Measurements from ENCODE around the gene SEMA5B.

The SEMA5B gene

GRCh38 chr3:122941228-122942206 is 86.0 kb downstream of the SEMA5B start:
- DNase-seq = no peak

GRCh38 chr3:122940628-122941086 is 86.9 kb downstream of the SEMA5B start:
- DNase-seq = no peak

GRCh38 chr3:122938783-122939425 is 88.7 kb downstream of the SEMA5B start:
- no peak for DNase-seq

GRCh38 chr3:122937745-122938144 is 89.8 kb downstream of the SEMA5B start:
- no peak for DNase-seq

GRCh38 chr3:122936986-122937385 is 90.6 kb downstream of the SEMA5B start:
- no peak for DNase-seq

GRCh38 chr3:122936335-122936734 is 91.2 kb downstream of the SEMA5B start:
- no peak for DNase-seq

GRCh38 chr3:122934251-122934650 is 93.3 kb downstream of the SEMA5B start:
- no peak for DNase-seq

GRCh38 chr3:122932251-122932967 is 95.2 kb downstream of the SEMA5B start:
- DNase-seq = no peak

- DNase-seq = no peak
These were observed 95.9 kb downstream of the SEMA5B start for GRCh38 chr3:122931636-122932035.

GRCh38 chr3:122930063-122930997 is 97.2 kb downstream of the SEMA5B start:
- no peak for DNase-seq

- no peak for DNase-seq
These were observed 98.1 kb downstream of the SEMA5B start for GRCh38 chr3:122929188-122930062.

- no peak for DNase-seq
These were observed 99.0 kb downstream of the SEMA5B start for GRCh38 chr3:122928396-122929187.

- no peak for DNase-seq
These were observed 99.8 kb downstream of the SEMA5B start for GRCh38 chr3:122927726-122928125.

- DNase-seq = no peak
These were observed 100.8 kb downstream of the SEMA5B start for GRCh38 chr3:122926811-122927210.

- no peak for DNase-seq
These were observed 101.2 kb downstream of the SEMA5B start for GRCh38 chr3:122926322-122926721.

- DNase-seq = no peak
These were observed 101.8 kb downstream of the SEMA5B start for GRCh38 chr3:122925756-122926155.

GRCh38 chr3:122924056-122924455 is 103.5 kb downstream of the SEMA5B start:
- DNase-seq = no peak

- no peak for DNase-seq
These were observed 104.0 kb downstream of the SEMA5B start for GRCh38 chr3:122923611-122924010.

- no peak for DNase-seq
These were observed 105.5 kb downstream of the SEMA5B start for GRCh38 chr3:122921791-122922651.

All from GDM1 (cell line).